MV-4-11 (cell line): ENCODE results near the gene NKAIN1.
"Not testable (repeated sequence)": the region's sequence is repeated elsewhere in the genome, so short reads cannot be mapped to it uniquely, and the experiment has no call there.

ENCODE experiments used
- DNase-seq: peaks from one replicate; lab custom pipeline; 2025; lab: John Stamatoyannopoulos, UW

NKAIN1 gene

GRCh38 chr1:31239653-31240241, at the start of gene NKAIN1:
Gene NKAIN1 (minus strand): TSS chr1:31239887. CDS start chr1:31239547, 340 bp downstream.
- no peak for DNase-seq

- DNase-seq, result no peak
These were observed 49.3 kb upstream of the NKAIN1 start for GRCh38 chr1:31289021-31289420.

GRCh38 chr1:31287791-31288190, 48.1 kb upstream of the NKAIN1 start:
- DNase-seq, result not testable (repeated sequence)

- not testable (repeated sequence) for DNase-seq
These were observed 42.7 kb upstream of the NKAIN1 start for GRCh38 chr1:31282426-31282825.

- DNase-seq, result no peak
These were observed 33.9 kb upstream of the NKAIN1 start for GRCh38 chr1:31273619-31274018.

GRCh38 chr1:31272369-31272768, 32.7 kb upstream of the NKAIN1 start:
- no peak for DNase-seq

GRCh38 chr1:31266547-31266946, 26.9 kb upstream of the NKAIN1 start:
- no peak for DNase-seq

GRCh38 chr1:31264790-31265386, 25.2 kb upstream of the NKAIN1 start:
- no peak for DNase-seq

GRCh38 chr1:31263408-31263807, 23.7 kb upstream of the NKAIN1 start:
- no peak for DNase-seq

GRCh38 chr1:31262393-31262792, 22.7 kb upstream of the NKAIN1 start:
- not testable (repeated sequence) for DNase-seq

GRCh38 chr1:31261916-31262315, 22.2 kb upstream of the NKAIN1 start:
- DNase-seq, result no peak

- DNase-seq, result no peak
These were observed 20.1 kb upstream of the NKAIN1 start for GRCh38 chr1:31259746-31260145.

- DNase-seq, result no peak
These were observed 18.9 kb upstream of the NKAIN1 start for GRCh38 chr1:31258581-31258980.

GRCh38 chr1:31257213-31257612, 17.5 kb upstream of the NKAIN1 start:
- no peak for DNase-seq

- DNase-seq, result no peak
These were observed 10.2 kb upstream of the NKAIN1 start for GRCh38 chr1:31249854-31250253.

- no peak for DNase-seq
These were observed 8.6 kb upstream of the NKAIN1 start for GRCh38 chr1:31248276-31248675.

- DNase-seq, result no peak
These were observed 4.6 kb upstream of the NKAIN1 start for GRCh38 chr1:31244326-31244725.

- DNase-seq, result no peak
These were observed 4.0 kb upstream of the NKAIN1 start for GRCh38 chr1:31243501-31244286.

- DNase-seq, result peak; percentile 47
These were observed 1.6 kb upstream of the NKAIN1 start for GRCh38 chr1:31241321-31241720.

- no peak for DNase-seq
These were observed 587 bp downstream of the NKAIN1 start for GRCh38 chr1:31238986-31239613.

GRCh38 chr1:31238612-31238985, 1.1 kb downstream of the NKAIN1 start:
- DNase-seq, result no peak

GRCh38 chr1:31234870-31235269, 4.8 kb downstream of the NKAIN1 start:
- no peak for DNase-seq
